HG03159 (cell line): ENCODE data around the gene CNTRL.
"Not testable (repeated sequence)": the region's sequence is repeated elsewhere in the genome, so short reads cannot be mapped to it uniquely, and the experiment has no call there.

ENCODE experiments used
- ATAC-seq: cut with Tn5 transposase; IDR thresholded peaks from one replicate; pipeline ENCODE4 v1.9.1; 2021; ENCODE audit warnings: mild to moderate bottlenecking, moderate library complexity; ENCODE audit not compliant: unreplicated experiment

The CNTRL gene

GRCh38 chr9:121074370-121075250 lies at the start of gene CNTRL:
Gene CNTRL (plus strand): TSS chr9:121074955. CDS start chr9:121088327, 13,372 bp downstream.
- ATAC-seq, result peak; percentile 55

- no peak for ATAC-seq
Measured at GRCh38 chr9:121026260-121026691, 48.5 kb upstream of the CNTRL start.

GRCh38 chr9:121026768-121027167 lies 48.0 kb upstream of the CNTRL start:
- ATAC-seq, result no peak

- not testable (repeated sequence) for ATAC-seq
Measured at GRCh38 chr9:121028285-121028684, 46.5 kb upstream of the CNTRL start.

GRCh38 chr9:121029469-121029868 lies 45.3 kb upstream of the CNTRL start:
- ATAC-seq, result no peak

- no peak for ATAC-seq
Measured at GRCh38 chr9:121034529-121034928, 40.2 kb upstream of the CNTRL start.

GRCh38 chr9:121035717-121036116 lies 39.0 kb upstream of the CNTRL start:
- ATAC-seq, result not testable (repeated sequence)

- no peak for ATAC-seq
Measured at GRCh38 chr9:121038362-121038761, 36.4 kb upstream of the CNTRL start.

- no peak for ATAC-seq
Measured at GRCh38 chr9:121038804-121039203, 36.0 kb upstream of the CNTRL start.

- ATAC-seq, result no peak
Measured at GRCh38 chr9:121048175-121048574, 26.6 kb upstream of the CNTRL start.

- no peak for ATAC-seq
Measured at GRCh38 chr9:121048618-121049017, 26.1 kb upstream of the CNTRL start.

- ATAC-seq, result no peak
Measured at GRCh38 chr9:121050128-121050988, 24.4 kb upstream of the CNTRL start, which contains the start of gene C5. Gene C5 (minus strand): TSS chr9:121050275. CDS start chr9:121050246, 29 bp downstream.

- ATAC-seq, result no peak
Measured at GRCh38 chr9:121053544-121053943, 21.2 kb upstream of the CNTRL start.

- ATAC-seq, result no peak
Measured at GRCh38 chr9:121055642-121056143, 19.1 kb upstream of the CNTRL start.

GRCh38 chr9:121057821-121058220 lies 16.9 kb upstream of the CNTRL start:
- ATAC-seq, result no peak

- ATAC-seq, result no peak
Measured at GRCh38 chr9:121059513-121059912, 15.2 kb upstream of the CNTRL start.

- no peak for ATAC-seq
Measured at GRCh38 chr9:121059998-121060636, 14.6 kb upstream of the CNTRL start.

GRCh38 chr9:121066850-121067249 lies 7.9 kb upstream of the CNTRL start:
- no peak for ATAC-seq

- no peak for ATAC-seq
Measured at GRCh38 chr9:121067640-121068039, 7.1 kb upstream of the CNTRL start.

GRCh38 chr9:121069396-121069795 lies 5.4 kb upstream of the CNTRL start:
- ATAC-seq, result no peak

- no peak for ATAC-seq
Measured at GRCh38 chr9:121071370-121071755, 3.4 kb upstream of the CNTRL start.
